Activated CD8-positive, alpha-beta memory T cell treated with anti-CD3 and anti-CD28 coated beads, Interleukin-2, amount 10 ng/mL, durations not matched to agents 7 days and 5 days (primary cell): ENCODE data around the gene CYP2S1. TPM values are rescaled to one million over a fixed set of nuclear protein-coding genes. Genes with fewer than 3 reads are reported as not detected.
"Not testable (repeated sequence)": the region's sequence is repeated elsewhere in the genome, so short reads cannot be mapped to it uniquely, and the experiment has no call there.

Experiments used
- ATAC-seq: fragments of 150-1000 bp; cut with Tn5 transposase; one replicate; pipeline ENCODE4 v1.10.0; 2021; ENCODE audit warnings: moderate library complexity
- CTCF ChIA-PET: fragments of 350-600 bp; sonication (Branson Sonifier 250); formaldehyde crosslinking; loops from one replicate; lab custom pipeline; 2021; ENCODE audit warnings: antibody characterized with exemption; lab: Charles Lee
- DNase-seq: peaks from one replicate; pipeline ENCODE4 v3.0.0-alpha.2; 2020
- H3K27ac Mint-ChIP-seq: one replicate; pipeline ENCODE4 v1.8.0; 2021; ENCODE audit warnings: mild to moderate bottlenecking, mixed read lengths
- H3K27me3 Mint-ChIP-seq: one replicate; pipeline ENCODE4 v1.8.0; 2021; ENCODE audit warnings: mixed read lengths
- H3K36me3 Mint-ChIP-seq: one replicate; pipeline ENCODE4 v1.8.0; 2021; ENCODE audit warnings: mild to moderate bottlenecking, mixed read lengths
- H3K4me1 Mint-ChIP-seq: one replicate; pipeline ENCODE4 v1.8.0; 2021; ENCODE audit warnings: mixed read lengths
- H3K4me3 Mint-ChIP-seq: one replicate; pipeline ENCODE4 v1.8.0; 2021; ENCODE audit warnings: mild to moderate bottlenecking, moderate library complexity, mixed read lengths
- H3K9me3 Mint-ChIP-seq: one replicate; pipeline ENCODE4 v1.8.0; 2022; ENCODE audit warnings: low read depth, mixed read lengths
- total RNA-seq, 2 experiments: library from RNA; stranded (reverse); gene quantifications; one replicate each; pipeline ENCODE4 v1.2.3, GENCODE V29; 2021

The CYP2S1 gene
- total RNA-seq, 2 experiments from 2014 or later, result 0.19 TPM; not detected in 1

- no peaks in the 10 kb centered on the region for H3K36me3 Mint-ChIP-seq
- CTCF ChIA-PET, result no interaction called here
- no peak overlapping the region for H3K4me3 Mint-ChIP-seq
- no peaks in the 10 kb centered on the region for H3K9me3 Mint-ChIP-seq
- no peak overlapping the region for H3K27ac Mint-ChIP-seq
- DNase-seq, result no peak
- H3K27me3 Mint-ChIP-seq, result peaks cover 1% of the 10 kb centered on the region
- ATAC-seq, result peak; percentile 49
- H3K4me1 Mint-ChIP-seq, result peaks cover 6% of the 10 kb centered on the region
Measured at GRCh38 chr19:41175801-41176777, 16.9 kb upstream of the CYP2S1 start.

GRCh38 chr19:41180173-41180572, 12.8 kb upstream of the CYP2S1 start:
- CTCF ChIA-PET, H3K4me3 Mint-ChIP-seq, H3K9me3 Mint-ChIP-seq, ATAC-seq, DNase-seq, H3K27me3 Mint-ChIP-seq, H3K27ac Mint-ChIP-seq, H3K4me1 Mint-ChIP-seq, H3K36me3 Mint-ChIP-seq: not testable (repeated sequence)

GRCh38 chr19:41186971-41187883, 5.8 kb upstream of the CYP2S1 start:
- DNase-seq (no peak), ATAC-seq (no peak)
- Mint-ChIP-seq H3K9me3 (no peaks in the 10 kb centered on the region), H3K27me3 (peaks cover 26% of the 10 kb centered on the region), H3K27ac (no peak overlapping the region), H3K4me1 (no peaks in the 10 kb centered on the region), H3K4me3 (no peak overlapping the region), H3K36me3 (no peaks in the 10 kb centered on the region)
- CTCF ChIA-PET, result no interaction called here

GRCh38 chr19:41187884-41188279, 5.1 kb upstream of the CYP2S1 start:
- CTCF ChIA-PET, result no interaction called here

GRCh38 chr19:41189425-41190065, 3.5 kb upstream of the CYP2S1 start:
- peaks cover 12% of the 10 kb centered on the region for H3K4me1 Mint-ChIP-seq
- CTCF ChIA-PET, result no interaction called here
- no peak for DNase-seq
- ATAC-seq, result no peak
- no peak overlapping the region for H3K4me3 Mint-ChIP-seq
- no peaks in the 10 kb centered on the region for H3K9me3 Mint-ChIP-seq
- peaks cover 44% of the 10 kb centered on the region for H3K27me3 Mint-ChIP-seq
- no peaks in the 10 kb centered on the region for H3K36me3 Mint-ChIP-seq
- no peak overlapping the region for H3K27ac Mint-ChIP-seq

More at GRCh38 chr19:41187884-41188279, 5.1 kb upstream of the CYP2S1 start:
- no peak overlapping the region for H3K4me3 Mint-ChIP-seq
- DNase-seq (no peak), ATAC-seq (no peak)
- H3K9me3 Mint-ChIP-seq, result no peaks in the 10 kb centered on the region
- H3K27ac Mint-ChIP-seq, result no peak overlapping the region
- peaks cover 33% of the 10 kb centered on the region for H3K27me3 Mint-ChIP-seq
- H3K36me3 Mint-ChIP-seq, result no peaks in the 10 kb centered on the region
- peaks cover 4% of the 10 kb centered on the region for H3K4me1 Mint-ChIP-seq

- Mint-ChIP-seq H3K4me1 (peaks cover 12% of the 10 kb centered on the region), H3K27ac (no peak overlapping the region), H3K9me3 (no peaks in the 10 kb centered on the region), H3K27me3 (peaks cover 48% of the 10 kb centered on the region), H3K36me3 (no peaks in the 10 kb centered on the region), H3K4me3 (no peak overlapping the region)
- ATAC-seq (peak; percentile 25), DNase-seq (no peak)
- CTCF ChIA-PET, result interaction anchor here (1.8 kb wide), 1 partner anchor 69 kb away, joined by 4 read pairs; no protein-coding TSS in a partner anchor
Measured at GRCh38 chr19:41193430-41194156, 574 bp downstream of the CYP2S1 start.

GRCh38 chr19:41194157-41194552, 1.1 kb downstream of the CYP2S1 start:
- Mint-ChIP-seq H3K36me3 (no peaks in the 10 kb centered on the region), H3K4me1 (peaks cover 12% of the 10 kb centered on the region), H3K9me3 (no peaks in the 10 kb centered on the region), H3K27me3 (peaks cover 50% of the 10 kb centered on the region), H3K4me3 (no peak overlapping the region), H3K27ac (no peak overlapping the region)
- CTCF ChIA-PET, result interaction anchor here (1.8 kb wide), 1 partner anchor 68 kb away, joined by 4 read pairs; no protein-coding TSS in a partner anchor
- ATAC-seq, result no peak
- DNase-seq, result no peak

- Mint-ChIP-seq H3K27ac (no peak overlapping the region), H3K27me3 (peaks cover 46% of the 10 kb centered on the region), H3K4me3 (no peak overlapping the region), H3K36me3 (no peaks in the 10 kb centered on the region), H3K4me1 (peaks cover 21% of the 10 kb centered on the region), H3K9me3 (no peaks in the 10 kb centered on the region)
- DNase-seq (no peak), ATAC-seq (no peak)
- CTCF ChIA-PET, result no interaction called here
Measured at GRCh38 chr19:41195675-41196497, 2.9 kb downstream of the CYP2S1 start.

- CTCF ChIA-PET, result interaction anchor here (1.0 kb wide), 1 partner anchor 110 kb away, joined by 3 read pairs; no protein-coding TSS in a partner anchor
- Mint-ChIP-seq H3K9me3 (no peaks in the 10 kb centered on the region), H3K27ac (no peak overlapping the region), H3K27me3 (peaks cover 35% of the 10 kb centered on the region), H3K36me3 (no peaks in the 10 kb centered on the region), H3K4me1 (peaks cover 19% of the 10 kb centered on the region), H3K4me3 (no peak overlapping the region)
- DNase-seq, result no peak
- no peak for ATAC-seq
Measured at GRCh38 chr19:41198559-41198958, 5.5 kb downstream of the CYP2S1 start.

- peaks cover 21% of the 10 kb centered on the region for H3K27me3 Mint-ChIP-seq
- no peak overlapping the region for H3K4me3 Mint-ChIP-seq
- ATAC-seq (no peak), DNase-seq (no peak)
- H3K9me3 Mint-ChIP-seq, result no peaks in the 10 kb centered on the region
- no peak overlapping the region for H3K27ac Mint-ChIP-seq
- CTCF ChIA-PET, result interaction anchor here (0.8 to 5.7 kb wide), 11 partner anchors 23 to 540 kb away, joined by 3 to 106 read pairs (median 5); partner anchors contain the start of genes B9D2, DMAC2 and HNRNPUL1
- H3K4me1 Mint-ChIP-seq, result peaks cover 23% of the 10 kb centered on the region
- no peaks in the 10 kb centered on the region for H3K36me3 Mint-ChIP-seq
Measured at GRCh38 chr19:41203371-41203770, 10.4 kb downstream of the CYP2S1 start.

- H3K9me3 Mint-ChIP-seq, H3K4me3 Mint-ChIP-seq, H3K36me3 Mint-ChIP-seq, H3K27ac Mint-ChIP-seq: not testable (repeated sequence)
- Mint-ChIP-seq H3K4me1 (peaks cover 23% of the 10 kb centered on the region), H3K27me3 (peaks cover 18% of the 10 kb centered on the region)
- DNase-seq (peak; percentile 89), ATAC-seq (peak; percentile 97)
- CTCF ChIA-PET, result interaction anchor here (0.5 to 5.7 kb wide), 35 partner anchors 16 to 893 kb away, joined by 3 to 106 read pairs (median 4); partner anchors contain the start of genes B9D2, CCDC97, DMAC2 and HNRNPUL1
Measured at GRCh38 chr19:41204338-41204737, 11.3 kb downstream of the CYP2S1 start.
